GM12864 (cell line): ENCODE measurements around the gene ADGRF4.

Experiments
- DNase-seq: peaks from one replicate; pipeline ENCODE4 v3.0.0-alpha.2; 2011; ENCODE audit warnings: low read depth
- H3K4me3 ChIP-seq: 2 replicates; pipeline ENCODE4 v1.5.1; 2011; ENCODE audit warnings: mild to moderate bottlenecking, low read depth, low read length, control low read depth
- TF ChIP-seq, protein P1 (sequence below): IDR thresholded peaks from 2 replicates; pipeline ENCODE4 v1.5.1; 2011; ENCODE audit warnings: low read depth, mild to moderate bottlenecking, moderate library complexity, low read length, control low read depth, inconsistent platforms; ENCODE audit errors: missing control alignments

The ADGRF4 gene

GRCh38 chr6:47661960-47662359 is 36.4 kb upstream of the ADGRF4 start:
- TF ChIP-seq, protein P1, sequence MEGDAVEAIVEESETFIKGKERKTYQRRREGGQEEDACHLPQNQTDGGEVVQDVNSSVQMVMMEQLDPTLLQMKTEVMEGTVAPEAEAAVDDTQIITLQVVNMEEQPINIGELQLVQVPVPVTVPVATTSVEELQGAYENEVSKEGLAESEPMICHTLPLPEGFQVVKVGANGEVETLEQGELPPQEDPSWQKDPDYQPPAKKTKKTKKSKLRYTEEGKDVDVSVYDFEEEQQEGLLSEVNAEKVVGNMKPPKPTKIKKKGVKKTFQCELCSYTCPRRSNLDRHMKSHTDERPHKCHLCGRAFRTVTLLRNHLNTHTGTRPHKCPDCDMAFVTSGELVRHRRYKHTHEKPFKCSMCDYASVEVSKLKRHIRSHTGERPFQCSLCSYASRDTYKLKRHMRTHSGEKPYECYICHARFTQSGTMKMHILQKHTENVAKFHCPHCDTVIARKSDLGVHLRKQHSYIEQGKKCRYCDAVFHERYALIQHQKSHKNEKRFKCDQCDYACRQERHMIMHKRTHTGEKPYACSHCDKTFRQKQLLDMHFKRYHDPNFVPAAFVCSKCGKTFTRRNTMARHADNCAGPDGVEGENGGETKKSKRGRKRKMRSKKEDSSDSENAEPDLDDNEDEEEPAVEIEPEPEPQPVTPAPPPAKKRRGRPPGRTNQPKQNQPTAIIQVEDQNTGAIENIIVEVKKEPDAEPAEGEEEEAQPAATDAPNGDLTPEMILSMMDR: no peak
- H3K4me3 ChIP-seq: no peak overlapping the region
- DNase-seq: no peak

- no peak for DNase-seq
- no peak overlapping the region for H3K4me3 ChIP-seq
- TF ChIP-seq, protein P1: no peak
Measured at GRCh38 chr6:47663462-47664216, 34.7 kb upstream of the ADGRF4 start.

GRCh38 chr6:47665112-47665511 is 33.3 kb upstream of the ADGRF4 start:
- no peak overlapping the region for H3K4me3 ChIP-seq
- DNase-seq: no peak
- TF ChIP-seq, protein P1: no peak

GRCh38 chr6:47669684-47670513 is 28.5 kb upstream of the ADGRF4 start:
- TF ChIP-seq, protein P1: no peak
- no peak overlapping the region for H3K4me3 ChIP-seq
- DNase-seq: no peak

- DNase-seq: no peak
- TF ChIP-seq, protein P1: no peak
- H3K4me3 ChIP-seq: no peak overlapping the region
Measured at GRCh38 chr6:47670851-47671250, 27.5 kb upstream of the ADGRF4 start.

DNA sequence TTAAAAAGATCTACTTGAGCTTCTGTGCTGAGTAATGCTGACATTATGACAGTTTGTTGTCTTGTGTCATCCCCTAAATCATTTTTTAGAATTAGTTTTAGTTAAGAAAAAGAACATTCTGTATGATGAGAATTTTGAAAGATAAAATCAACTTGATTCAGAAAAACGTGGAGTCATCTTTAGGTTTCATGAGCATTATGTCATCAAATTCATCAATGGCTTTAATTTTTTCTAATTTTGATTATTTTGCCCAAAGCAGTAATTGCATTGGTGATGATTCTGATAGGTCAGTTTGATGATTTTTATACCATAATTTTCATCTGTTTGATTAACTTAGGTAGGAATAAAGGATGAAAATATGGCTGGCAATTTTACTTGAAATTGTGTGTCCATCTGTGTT is 26.6 kb upstream of the ADGRF4 start:
- TF ChIP-seq, protein P1: no peak
- DNase-seq: no peak
- no peak overlapping the region for H3K4me3 ChIP-seq
